GM13976 (cell line): Measurements from ENCODE around the gene FBXO42.

ENCODE experiments used
- DNase-seq: peaks from one replicate; pipeline ENCODE4 v3.0.0; 2012; ENCODE audit warnings: low spot score
- CTCF ChIP-seq: IDR thresholded peaks from 2 replicates; pipeline ENCODE4 v1.5.1; 2012; ENCODE audit warnings: borderline replicate concordance, mild to moderate bottlenecking; ENCODE audit not compliant: insufficient read depth; ENCODE audit errors: extremely low read depth, missing control alignments, control extremely low read depth
- in situ Hi-C: fragments of 300-500 bp; cut with MboI; formaldehyde crosslinking; loops from one replicate; pipeline ENCODE4 v1.12.0; 2022; ENCODE audit warnings: low sequenced_read_pairs, mixed read lengths, inconsistent platforms; ENCODE audit not compliant: unreplicated experiment

The FBXO42 gene

GRCh38 chr1:16239972-16240491, 112.2 kb downstream of the FBXO42 start:
- DNase-seq = no peak
- in situ Hi-C loops = no loop called here
- no peak for TF ChIP-seq CTCF

GRCh38 chr1:16237343-16237830, 114.9 kb downstream of the FBXO42 start:
- no peak for DNase-seq
- in situ Hi-C loops = no loop called here
- TF ChIP-seq CTCF = no peak

GRCh38 chr1:16236511-16237342, 115.6 kb downstream of the FBXO42 start, which contains the start of gene CPLANE2:
Gene CPLANE2, minus strand, starts transcription at chr1:16237183. Its CDS starts 441 bp downstream, at chr1:16236742.
- peak; percentile 98 for DNase-seq
- TF ChIP-seq CTCF = no peak
- in situ Hi-C loops = no loop called here

- DNase-seq = peak; percentile 57
- in situ Hi-C loops = no loop called here
- TF ChIP-seq CTCF = peak; percentile 5
Measured at GRCh38 chr1:16235944-16236510, 116.3 kb downstream of the FBXO42 start.

GRCh38 chr1:16235347-16235746, 116.9 kb downstream of the FBXO42 start:
- in situ Hi-C loops = no loop called here

GRCh38 chr1:16233431-16233830, 118.8 kb downstream of the FBXO42 start:
- in situ Hi-C loops = no loop called here
- DNase-seq = no peak
- TF ChIP-seq CTCF = no peak

More at GRCh38 chr1:16235347-16235746, 116.9 kb downstream of the FBXO42 start:
- no peak for TF ChIP-seq CTCF
- no peak for DNase-seq
